ENCODE measurements around the gene DDX20.
"Not testable (repeated sequence)": the region's sequence is repeated elsewhere in the genome, so short reads cannot be mapped to it uniquely, and the experiment has no call there.

The DDX20 gene

GRCh38 chr1:111732718-111733117, 23.0 kb upstream of the DDX20 start:
- DNase-seq (ENCODE audit: low read depth in 1 of 2, low spot score in 1 of 2), result no peak

- DNase-seq (ENCODE audit: low read depth in 1 of 2, low spot score in 1 of 2), result no peak
Measured at GRCh38 chr1:111733183-111733991, 22.3 kb upstream of the DDX20 start.

- no peak for DNase-seq (ENCODE audit: low read depth in 1 of 2, low spot score in 1 of 2)
Measured at GRCh38 chr1:111733992-111734341, 21.7 kb upstream of the DDX20 start.

- DNase-seq (ENCODE audit: low read depth in 1 of 2, low spot score in 1 of 2), result no peak
Measured at GRCh38 chr1:111734426-111734825, 21.3 kb upstream of the DDX20 start.

GRCh38 chr1:111734856-111735255, 20.8 kb upstream of the DDX20 start:
- no peak for DNase-seq (ENCODE audit: low read depth in 1 of 2, low spot score in 1 of 2)

GRCh38 chr1:111735321-111735720, 20.4 kb upstream of the DDX20 start:
- DNase-seq (ENCODE audit: low read depth in 1 of 2, low spot score in 1 of 2), result no peak

- no peak for DNase-seq (ENCODE audit: low read depth in 1 of 2, low spot score in 1 of 2)
Measured at GRCh38 chr1:111735858-111736544, 19.7 kb upstream of the DDX20 start.

GRCh38 chr1:111736548-111737215, 19.0 kb upstream of the DDX20 start:
- DNase-seq (ENCODE audit: low read depth in 1 of 2, low spot score in 1 of 2), result no peak

GRCh38 chr1:111737216-111738132, 18.2 kb upstream of the DDX20 start:
- no peak for DNase-seq (ENCODE audit: low read depth in 1 of 2, low spot score in 1 of 2)

- DNase-seq (ENCODE audit: low read depth in 1 of 2, low spot score in 1 of 2), result no peak
Measured at GRCh38 chr1:111738133-111738435, 17.6 kb upstream of the DDX20 start.

GRCh38 chr1:111738436-111739193, 17.1 kb upstream of the DDX20 start:
- DNase-seq (ENCODE audit: low read depth in 1 of 2, low spot score in 1 of 2), result peak in 1 of 2 donors; percentile 9

GRCh38 chr1:111739194-111739924, 16.3 kb upstream of the DDX20 start, which contains the start of gene INKA2:
INKA2 (minus strand) TSS chr1:111739395; CDS start chr1:111739242, 153 bp downstream.
- peak; percentile 53 to 58 for DNase-seq (ENCODE audit: low read depth in 1 of 2, low spot score in 1 of 2)

GRCh38 chr1:111739925-111740765, 15.6 kb upstream of the DDX20 start:
- peak in 1 of 2 donors; percentile 15 for DNase-seq (ENCODE audit: low read depth in 1 of 2, low spot score in 1 of 2)

GRCh38 chr1:111742292-111742691, 13.4 kb upstream of the DDX20 start:
- DNase-seq (ENCODE audit: low read depth in 1 of 2, low spot score in 1 of 2), result not testable (repeated sequence)

- no peak for DNase-seq (ENCODE audit: low read depth in 1 of 2, low spot score in 1 of 2)
Measured at GRCh38 chr1:111742938-111743549, 12.7 kb upstream of the DDX20 start.

GRCh38 chr1:111743679-111744101, 12.0 kb upstream of the DDX20 start:
- DNase-seq (ENCODE audit: low read depth in 1 of 2, low spot score in 1 of 2), result no peak

- no peak for DNase-seq (ENCODE audit: low read depth in 1 of 2, low spot score in 1 of 2)
Measured at GRCh38 chr1:111745675-111746613, 9.8 kb upstream of the DDX20 start.

All from activated CD4-positive, alpha-beta T cell treated with anti-CD3 and anti-CD28 coated beads, Interleukin-2, amount 50 U/mL, for 24 hours (primary cell).